EL (cell line): ENCODE results near the gene TELO2.

Experiments
- DNase-seq: peaks from one replicate; pipeline ENCODE4 v3.0.0-alpha.2; 2016

The TELO2 gene

DNA sequence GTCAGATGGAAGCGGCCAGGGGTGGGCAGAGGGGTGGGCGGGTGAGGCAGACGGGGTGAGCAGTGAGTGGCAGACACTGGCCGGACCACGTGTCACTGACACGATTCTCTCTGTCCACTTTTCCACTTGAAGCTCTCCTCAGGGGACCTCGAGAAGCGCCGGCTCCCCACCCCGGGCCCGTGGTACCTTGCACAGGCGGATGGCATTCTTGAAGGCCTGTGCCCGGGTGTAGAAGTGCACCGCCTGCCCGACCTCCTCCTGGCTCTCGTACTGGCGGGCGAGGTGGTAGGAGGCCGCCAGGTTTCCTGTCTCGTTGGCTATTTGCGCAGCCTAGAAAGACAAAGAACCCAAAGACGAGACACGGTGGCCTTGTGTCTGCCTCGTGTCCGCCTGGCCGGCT, 31.2 kb downstream of the TELO2 start:
- DNase-seq: no peak

DNA sequence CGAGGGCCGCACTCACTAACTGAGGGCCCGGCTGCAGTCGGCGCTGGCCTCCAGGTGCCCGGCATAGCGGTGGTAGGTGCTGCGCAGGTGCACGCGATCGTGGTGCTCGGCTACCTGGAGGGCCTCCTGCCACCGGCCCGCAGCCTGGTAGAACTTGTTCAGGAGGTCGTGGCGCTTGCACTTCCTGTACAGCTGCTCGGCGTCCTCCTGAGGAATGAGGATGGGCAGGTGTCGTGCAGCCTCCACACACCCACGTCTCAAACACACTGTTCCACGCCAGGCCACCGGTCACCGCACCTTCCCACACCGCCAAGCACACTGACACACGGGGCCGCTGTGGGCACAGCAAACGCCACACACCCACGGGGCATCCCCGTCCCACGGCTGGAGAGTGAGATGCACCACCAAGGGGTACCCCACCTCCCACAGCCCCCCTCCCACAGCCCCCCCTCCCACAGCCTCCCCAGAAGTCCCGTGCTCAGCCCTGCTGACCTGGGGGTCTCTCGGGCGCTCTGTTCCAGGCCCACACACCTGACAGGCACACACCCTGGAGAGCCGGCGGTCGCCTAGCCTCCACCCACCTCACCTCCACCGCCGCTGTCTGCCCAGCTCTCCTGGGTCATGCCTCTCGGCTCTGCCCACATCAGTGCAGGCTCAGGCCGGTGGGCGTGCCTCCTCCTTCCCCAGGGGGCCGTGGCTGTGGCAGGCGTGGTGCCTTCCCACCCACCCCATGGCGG, 32.9 kb downstream of the TELO2 start:
- DNase-seq: no peak

GRCh38 chr16:1526608-1527555, 33.7 kb downstream of the TELO2 start:
- no peak for DNase-seq

GRCh38 chr16:1527836-1528811, 35.0 kb downstream of the TELO2 start:
- no peak for DNase-seq

- no peak for DNase-seq
These were observed 35.9 kb downstream of the TELO2 start for GRCh38 chr16:1528921-1529537.

GRCh38 chr16:1530349-1530882, 37.3 kb downstream of the TELO2 start:
- DNase-seq: no peak

GRCh38 chr16:1530883-1531637, 37.9 kb downstream of the TELO2 start:
- peak; percentile 74 for DNase-seq

- DNase-seq: no peak
These were observed 38.4 kb downstream of the TELO2 start for GRCh38 chr16:1531638-1531910.

GRCh38 chr16:1532081-1532760, 39.1 kb downstream of the TELO2 start:
- peak; percentile 21 for DNase-seq

- no peak for DNase-seq
These were observed 39.6 kb downstream of the TELO2 start for GRCh38 chr16:1532771-1533170.

- DNase-seq: peak; percentile 85
These were observed 40.3 kb downstream of the TELO2 start, which contains the start of gene TMEM204 for GRCh38 chr16:1533443-1533951. TMEM204 (plus strand) TSS chr16:1533666; CDS start chr16:1534276, 610 bp downstream.

DNA sequence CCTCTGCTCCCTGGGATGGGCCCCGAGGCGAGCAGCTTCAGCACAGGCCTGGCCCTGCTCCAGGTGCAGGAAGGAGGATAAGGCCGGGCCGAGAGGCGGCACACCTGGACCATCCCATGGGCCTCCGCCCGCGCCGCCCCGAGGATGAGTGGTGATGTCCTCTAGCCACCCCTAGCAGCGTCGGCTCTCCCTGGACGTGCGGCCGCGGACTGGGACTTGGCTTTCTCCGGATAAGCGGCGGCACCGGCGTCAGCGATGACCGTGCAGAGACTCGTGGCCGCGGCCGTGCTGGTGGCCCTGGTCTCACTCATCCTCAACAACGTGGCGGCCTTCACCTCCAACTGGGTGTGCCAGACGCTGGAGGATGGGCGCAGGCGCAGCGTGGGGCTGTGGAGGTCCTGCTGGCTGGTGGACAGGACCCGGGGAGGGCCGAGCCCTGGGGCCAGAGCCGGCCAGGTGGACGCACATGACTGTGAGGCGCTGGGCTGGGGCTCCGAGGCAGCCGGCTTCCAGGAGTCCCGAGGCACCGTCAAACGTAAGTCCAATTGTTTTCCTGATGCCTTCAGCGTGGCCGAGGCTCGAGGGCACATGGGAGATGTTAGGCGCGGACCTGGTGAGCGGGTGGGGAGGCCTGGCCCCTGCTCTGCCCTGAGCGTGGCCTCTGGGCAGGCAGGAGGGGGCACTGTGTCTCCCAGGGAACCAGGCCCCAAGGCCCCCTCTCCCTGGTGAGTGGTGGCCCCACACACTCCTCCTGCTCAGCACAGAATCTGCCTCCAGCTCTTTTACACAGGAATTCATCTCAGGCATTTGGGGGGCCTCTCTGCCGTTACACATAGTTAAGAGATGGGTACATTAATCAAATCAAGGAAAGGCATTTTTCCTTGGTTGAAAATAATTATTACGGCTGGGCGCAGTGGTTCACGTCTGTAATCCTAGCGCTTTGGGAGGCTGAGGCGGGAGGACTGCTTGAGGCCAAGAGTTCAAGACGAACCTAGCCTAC, 41.2 kb downstream of the TELO2 start:
- DNase-seq: peak; percentile 37

- DNase-seq: no peak
These were observed 42.5 kb downstream of the TELO2 start for GRCh38 chr16:1535391-1536291.

GRCh38 chr16:1536601-1537000, 43.4 kb downstream of the TELO2 start:
- DNase-seq: no peak

- no peak for DNase-seq
These were observed 44.0 kb downstream of the TELO2 start for GRCh38 chr16:1537138-1537577.

DNA sequence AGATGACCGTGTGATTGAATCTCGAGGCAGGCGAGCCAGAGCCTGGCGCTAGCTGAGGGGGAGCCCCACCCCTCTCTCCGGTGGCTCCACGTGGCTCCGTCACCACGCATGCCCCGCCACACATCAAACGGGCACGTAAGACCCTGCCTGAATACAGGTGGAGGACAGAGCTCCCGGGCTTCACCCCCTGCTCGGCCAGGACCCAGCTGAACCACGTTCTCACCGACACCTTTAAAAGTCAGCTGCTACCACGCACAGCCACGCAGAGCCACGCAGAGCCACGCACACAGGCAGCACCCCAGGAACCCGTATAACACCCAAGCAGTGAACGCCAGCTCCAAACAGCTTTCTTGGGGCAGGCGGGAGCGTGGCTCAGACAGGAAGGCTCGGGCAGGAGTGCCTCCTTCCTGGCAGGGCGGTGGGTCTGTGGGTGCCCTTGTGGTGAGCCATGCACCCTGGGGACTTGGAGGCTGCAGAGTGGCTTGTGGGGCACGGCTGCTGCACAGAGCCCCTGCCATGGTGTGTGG, 44.7 kb downstream of the TELO2 start:
- DNase-seq: no peak

GRCh38 chr16:1538804-1539520, 45.8 kb downstream of the TELO2 start:
- no peak for DNase-seq
